Choroid plexus epithelial cell (primary cell): ENCODE measurements around the gene TSC22D2.

Experiments
- DNase-seq: peaks from one replicate; pipeline ENCODE4 v3.0.0-alpha.2; 2010; ENCODE audit warnings: low read depth
- H3K4me3 ChIP-seq: 2 replicates; pipeline ENCODE4 v1.5.1; 2011; ENCODE audit warnings: low read depth, mild to moderate bottlenecking, control low read depth, low read length, moderate library complexity
- CTCF ChIP-seq: conservative IDR thresholded peaks from 2 replicates; pipeline ENCODE4 v1.5.1; 2011; ENCODE audit warnings: low read depth, mild to moderate bottlenecking, control low read depth, inconsistent platforms, low read length, moderate library complexity

TSC22D2 gene

GRCh38 chr3:150411976-150412375 is 3.9 kb downstream of the TSC22D2 start:
- H3K4me3 ChIP-seq, result peak overlapping the region; percentile 95
- TF ChIP-seq CTCF, result no peak
- DNase-seq, result peak; percentile 77

DNA sequence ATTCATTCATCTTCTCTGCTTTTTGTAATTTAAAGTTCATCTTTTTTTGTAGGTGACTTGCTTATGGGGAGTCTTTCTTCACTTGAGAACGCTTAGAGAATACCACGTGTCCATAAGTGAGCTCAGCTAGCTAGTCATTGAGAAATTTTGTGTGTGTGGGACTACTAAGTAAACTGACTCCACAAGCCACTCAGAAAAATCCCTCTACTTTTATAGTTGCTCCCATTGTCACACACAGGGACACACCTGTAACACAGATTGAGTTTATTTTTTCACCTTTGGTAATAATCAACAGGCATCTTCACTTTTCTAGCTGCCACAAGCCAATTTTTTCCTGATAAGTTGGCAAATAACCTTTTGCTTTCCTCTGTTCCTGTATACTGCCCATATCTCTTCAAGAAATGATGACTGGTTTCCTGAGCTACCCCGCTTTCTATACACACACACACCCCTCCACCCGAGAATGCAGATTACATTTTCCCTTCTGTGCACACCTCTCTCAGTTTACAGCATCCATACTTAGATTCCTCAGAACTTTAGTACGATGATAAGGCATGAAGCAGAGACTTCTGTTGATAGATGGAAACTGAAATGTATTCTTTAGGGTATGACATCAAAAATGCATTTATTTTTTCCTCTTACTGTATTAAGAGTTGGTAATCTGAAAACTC is 4.6 kb downstream of the TSC22D2 start:
- peak overlapping the region; percentile 95 for H3K4me3 ChIP-seq
- peak; percentile 93 for DNase-seq
- TF ChIP-seq CTCF, result no peak

DNA sequence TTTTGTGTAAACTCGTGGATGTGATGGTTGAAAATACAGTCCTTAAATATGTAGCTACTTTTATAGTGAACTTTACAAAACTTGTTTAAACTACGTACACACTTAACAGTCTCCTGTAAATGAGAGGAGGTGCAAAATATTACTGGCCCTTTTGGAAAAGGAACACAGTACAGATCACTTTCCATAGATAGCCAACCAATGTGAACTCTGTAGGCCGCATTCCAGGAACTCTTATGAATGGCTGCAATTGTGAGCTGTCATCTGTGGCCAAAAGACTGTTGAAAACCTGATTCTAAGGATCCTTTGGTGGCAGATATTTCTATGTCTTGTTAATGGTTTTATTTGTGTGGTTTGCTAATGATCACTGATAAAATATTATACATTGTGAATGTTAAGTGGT is 6.2 kb downstream of the TSC22D2 start:
- H3K4me3 ChIP-seq, result peak overlapping the region; percentile 95

GRCh38 chr3:150414959-150415358 is 6.9 kb downstream of the TSC22D2 start:
- H3K4me3 ChIP-seq, result peak overlapping the region; percentile 95
- no peak for TF ChIP-seq CTCF
- no peak for DNase-seq

More for the DNA sequence above, 6.2 kb downstream of the TSC22D2 start:
- DNase-seq, result peak; percentile 58
- TF ChIP-seq CTCF, result no peak

DNA sequence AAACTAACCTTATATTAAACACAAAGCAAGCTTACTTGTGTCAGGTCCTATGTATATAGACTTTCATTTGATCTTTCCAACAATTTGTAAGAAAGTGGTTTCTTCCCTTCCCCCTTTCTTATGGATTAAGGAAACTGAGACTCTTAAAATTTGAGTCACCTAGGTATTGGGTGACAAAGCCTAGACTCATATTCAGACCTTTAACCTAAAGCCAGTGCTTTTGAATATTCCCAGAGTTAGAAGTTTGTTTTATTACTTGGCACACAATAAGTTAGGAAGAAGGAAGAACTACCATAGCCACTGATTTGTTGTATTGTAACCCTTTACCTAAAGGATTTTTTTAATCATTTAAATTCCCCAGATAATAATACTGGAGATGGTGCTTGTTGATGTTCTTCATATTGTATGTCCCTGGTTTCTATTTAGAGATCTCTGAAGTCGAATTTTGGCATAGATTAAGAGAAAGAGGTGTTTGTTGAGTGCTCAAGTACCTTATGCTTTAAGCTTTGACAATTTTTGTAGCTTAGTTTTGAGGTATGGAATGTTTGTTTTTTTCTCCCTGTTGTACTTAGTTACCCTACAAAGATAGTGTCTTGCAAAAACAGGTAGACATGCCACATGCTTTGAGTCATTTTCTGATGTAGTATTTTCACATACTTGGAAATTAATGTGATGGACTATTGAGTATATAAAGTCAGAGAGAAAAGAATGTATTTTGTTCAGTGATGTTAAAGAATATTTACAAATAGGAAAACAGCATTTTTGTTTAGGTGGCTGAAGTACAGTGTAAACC is 11.2 kb downstream of the TSC22D2 start:
- DNase-seq, result no peak
- H3K4me3 ChIP-seq, result no peak overlapping the region
- TF ChIP-seq CTCF, result no peak

DNA sequence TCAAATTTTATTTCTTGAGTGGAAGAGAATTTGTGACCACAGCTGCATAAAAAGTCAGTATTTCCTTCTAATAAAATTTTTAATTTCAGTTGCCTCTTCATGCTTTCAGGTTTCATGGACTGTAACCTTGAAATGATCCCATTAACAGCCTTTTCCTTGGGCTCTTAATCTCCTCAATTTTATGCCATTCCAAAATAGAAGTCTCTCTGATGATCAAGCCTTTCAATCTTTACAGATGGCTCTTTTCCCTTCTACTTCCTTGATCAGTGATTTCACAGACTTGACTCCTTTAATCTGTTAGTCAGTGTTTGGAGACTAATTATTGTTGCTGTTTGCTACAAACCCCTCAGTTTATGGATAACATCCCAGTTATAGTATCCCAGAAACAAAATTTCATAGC is 11.9 kb downstream of the TSC22D2 start:
- H3K4me3 ChIP-seq, result no peak overlapping the region
- no peak for TF ChIP-seq CTCF
- DNase-seq, result no peak
